ENCODE data around the gene OPN3.
A peak's percentile ranks its signal among the peaks of the same experiment; 100 is the strongest.

OPN3 gene

DNA sequence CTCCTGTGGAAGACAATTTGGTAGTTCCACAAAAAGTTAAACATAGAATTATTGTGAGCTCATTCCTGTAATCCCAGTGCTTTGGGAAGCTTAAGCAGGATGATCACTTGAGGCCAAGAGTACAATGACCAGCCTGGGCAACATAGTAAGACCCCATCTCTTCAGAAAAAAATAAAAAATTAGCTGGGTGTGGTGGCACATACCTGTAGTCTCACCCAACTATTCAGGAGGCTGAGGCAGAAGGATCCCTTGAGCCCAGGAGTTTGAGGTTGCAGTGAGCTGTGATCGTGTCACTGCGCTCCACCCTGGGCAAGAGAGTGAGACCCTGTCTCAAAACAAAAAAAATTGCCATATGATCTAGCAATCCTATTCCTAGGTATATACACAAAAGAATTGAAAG is 4.1 kb upstream of the OPN3 start:
- no peak for DNase-seq

DNA sequence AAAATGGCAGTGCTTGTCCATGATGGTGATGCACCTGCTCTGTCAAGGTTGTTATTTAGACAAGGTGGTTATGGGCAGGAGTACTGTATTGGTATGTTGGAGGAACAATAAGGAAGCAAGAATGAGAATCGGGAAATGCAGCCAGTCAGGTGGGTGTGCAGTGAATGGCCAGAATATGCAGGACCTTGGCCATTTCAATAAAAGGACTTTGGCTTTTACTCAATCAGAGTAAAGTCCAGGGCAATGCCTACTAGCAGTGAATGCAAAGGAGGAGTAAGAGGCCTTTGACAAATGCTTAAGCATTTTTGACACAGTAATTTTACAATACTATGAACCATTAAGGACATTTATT is 2.4 kb upstream of the OPN3 start:
- DNase-seq, result no peak

- no peak for DNase-seq
Measured at GRCh38 chr1:241641773-241642592, 1.8 kb upstream of the OPN3 start.

DNA sequence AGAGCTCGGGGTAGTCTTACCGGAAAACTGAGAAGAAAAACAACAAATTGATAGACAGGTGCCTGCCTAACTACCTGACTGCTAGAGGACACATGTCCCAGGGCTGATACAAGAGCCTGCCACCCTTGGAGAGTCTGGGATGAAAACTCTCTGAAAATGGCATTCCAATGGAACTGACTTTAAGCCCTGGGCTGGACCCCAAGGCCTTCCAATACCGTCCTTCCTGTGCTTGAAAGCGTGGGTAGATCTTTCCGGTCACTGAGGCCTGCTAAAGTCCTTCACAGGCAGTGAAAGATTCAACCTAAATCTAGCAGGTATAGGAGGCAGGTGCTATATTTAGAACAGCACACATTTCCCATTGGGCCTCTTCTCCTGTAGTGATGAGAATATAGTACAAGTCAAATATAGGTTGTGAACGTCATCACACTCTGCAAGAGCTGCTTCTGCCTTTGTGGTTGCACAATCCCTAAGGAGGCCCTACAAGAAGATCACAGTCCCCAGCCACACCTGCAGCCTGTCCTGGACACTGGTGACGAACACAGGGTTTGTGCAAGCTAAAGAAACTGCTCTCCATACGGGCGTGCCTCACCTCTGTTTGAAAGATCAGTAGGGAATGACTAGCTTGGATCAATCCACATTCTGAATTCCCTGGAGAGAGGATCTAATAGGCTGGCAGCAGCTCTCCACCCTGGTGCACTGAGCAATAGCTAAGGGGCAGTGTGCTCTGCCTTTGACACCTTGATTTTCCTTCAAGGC is 876 bp upstream of the OPN3 start:
- DNase-seq, result no peak

DNA sequence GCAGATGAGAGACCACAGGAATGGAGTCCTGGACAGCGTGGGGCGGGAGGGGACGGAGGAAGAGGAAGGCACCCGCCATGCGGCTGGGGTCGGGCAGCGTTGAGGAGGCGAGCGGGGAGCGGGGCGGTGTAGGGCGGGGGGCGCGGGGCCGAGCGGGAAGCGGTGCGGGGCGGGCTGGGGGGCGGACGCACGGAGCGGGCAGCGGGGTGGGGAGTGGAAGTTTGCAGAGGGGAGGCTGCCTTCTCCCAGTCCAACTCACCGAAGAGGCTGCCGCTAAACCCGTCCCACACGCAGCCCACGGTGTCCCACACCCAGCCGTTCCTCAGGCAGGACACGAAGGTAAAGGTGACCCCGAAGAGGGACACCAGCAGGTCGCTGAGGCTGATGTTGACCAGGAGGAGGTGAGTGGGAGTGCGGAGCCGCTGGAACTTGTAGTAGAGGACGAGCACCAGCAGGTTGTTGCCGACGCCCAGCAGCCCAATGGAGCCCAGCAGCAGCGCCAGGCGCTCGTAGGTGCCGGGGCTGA is 483 bp downstream of the OPN3 start:
- DNase-seq, result peak; percentile 81

DNA sequence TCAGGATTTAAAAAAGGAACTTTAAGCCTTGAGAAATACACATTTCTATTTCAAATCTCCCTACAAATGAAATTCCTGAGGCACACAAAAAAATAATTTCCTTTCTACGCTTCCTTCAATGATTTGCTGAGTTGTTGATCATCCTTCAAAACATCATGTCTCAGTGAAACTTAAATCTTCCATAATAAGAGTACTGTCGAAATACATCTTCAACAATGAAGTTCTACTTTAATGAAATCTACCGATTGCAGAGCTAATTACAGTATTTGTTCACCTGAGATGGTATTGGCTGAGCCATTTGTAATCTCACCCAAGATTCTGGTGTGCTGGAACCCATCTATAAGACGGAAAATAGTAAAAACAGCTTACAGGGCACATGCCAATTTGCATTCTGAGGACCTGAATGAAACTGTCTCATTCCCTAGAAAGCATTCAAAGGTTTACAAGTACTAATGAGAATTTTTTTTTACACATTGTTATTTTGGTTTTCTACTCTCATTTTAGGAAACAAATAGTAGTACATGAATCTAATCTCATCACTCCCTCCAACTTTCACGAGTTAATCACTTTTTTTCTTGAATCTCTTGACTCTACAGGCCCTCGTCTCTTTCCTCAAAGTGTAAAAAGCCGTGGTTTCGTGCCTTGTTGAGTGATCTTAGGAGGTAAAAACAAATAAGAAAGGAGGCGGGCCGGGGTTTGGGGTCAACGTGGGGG is 1.1 kb downstream of the OPN3 start:
- DNase-seq, result peak; percentile 44

GRCh38 chr1:241638099-241638682 is 2.0 kb downstream of the OPN3 start:
- DNase-seq, result no peak

DNA sequence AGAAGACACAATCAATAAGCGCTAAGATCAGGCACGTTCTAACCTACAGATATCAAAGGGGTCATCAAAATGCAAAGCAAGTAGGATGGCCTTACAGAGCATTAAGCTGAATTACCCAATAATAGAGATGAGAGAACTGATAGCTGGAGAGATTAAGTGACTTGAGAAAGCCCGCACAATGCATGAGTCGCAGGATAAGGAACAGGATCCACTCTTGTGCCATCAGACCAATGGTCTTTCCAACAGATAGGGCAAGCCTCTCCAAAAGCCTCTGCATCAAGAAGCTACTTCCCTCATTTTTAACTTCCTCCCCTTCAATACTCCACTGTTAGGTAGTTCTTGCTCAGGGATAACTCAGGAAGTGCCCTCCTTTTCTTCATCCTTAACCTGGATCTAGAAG is 2.6 kb downstream of the OPN3 start:
- no peak for DNase-seq

DNA sequence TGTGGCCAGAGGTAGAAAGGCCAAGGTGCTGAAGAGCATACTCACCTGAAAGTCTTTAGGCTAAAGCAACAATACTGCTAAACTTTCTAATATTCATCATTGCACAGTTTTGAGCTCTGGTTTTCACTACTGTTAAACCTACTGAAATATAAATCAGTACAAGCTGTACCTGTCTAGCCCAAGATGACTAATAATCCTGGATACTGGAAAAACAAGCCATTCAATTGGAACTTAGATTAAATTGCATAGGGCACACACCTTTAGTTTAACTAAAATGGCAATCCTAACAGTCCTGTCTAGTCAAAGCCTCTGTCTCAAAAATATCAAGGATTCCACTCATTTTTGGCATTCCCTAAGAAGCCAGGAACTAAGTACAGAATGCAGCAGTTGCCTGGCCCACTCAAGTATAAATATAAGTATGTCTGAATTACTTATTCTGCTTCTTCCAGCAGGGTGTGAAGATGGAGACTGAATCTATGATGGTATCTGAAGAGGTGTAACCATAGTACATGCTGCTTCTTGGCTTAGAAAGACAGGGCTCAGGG is 3.1 kb downstream of the OPN3 start:
- DNase-seq, result no peak

DNA sequence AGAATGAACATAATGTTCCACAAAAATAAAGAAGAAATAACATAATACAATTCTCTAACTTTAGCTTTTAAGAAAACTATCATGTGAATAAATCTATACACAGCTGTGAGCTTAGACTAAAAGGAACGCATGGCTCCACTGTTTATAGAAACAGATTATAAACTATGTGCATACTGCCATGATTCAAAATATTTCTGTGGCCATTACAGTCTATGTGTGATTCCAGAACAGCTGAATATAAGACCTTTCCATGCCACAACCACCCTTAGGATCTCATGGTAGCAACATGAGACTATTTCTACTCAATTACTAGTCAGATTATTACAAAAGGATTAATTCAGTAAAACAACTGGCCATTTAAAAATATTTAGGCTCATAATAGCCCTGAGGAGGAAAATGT is 3.9 kb downstream of the OPN3 start:
- DNase-seq, result no peak

- DNase-seq, result no peak
Measured at GRCh38 chr1:241635556-241636152, 4.5 kb downstream of the OPN3 start.

- no peak for DNase-seq
Measured at GRCh38 chr1:241632987-241633386, 7.2 kb downstream of the OPN3 start.

- no peak for DNase-seq
Measured at GRCh38 chr1:241631674-241632073, 8.5 kb downstream of the OPN3 start.

DNA sequence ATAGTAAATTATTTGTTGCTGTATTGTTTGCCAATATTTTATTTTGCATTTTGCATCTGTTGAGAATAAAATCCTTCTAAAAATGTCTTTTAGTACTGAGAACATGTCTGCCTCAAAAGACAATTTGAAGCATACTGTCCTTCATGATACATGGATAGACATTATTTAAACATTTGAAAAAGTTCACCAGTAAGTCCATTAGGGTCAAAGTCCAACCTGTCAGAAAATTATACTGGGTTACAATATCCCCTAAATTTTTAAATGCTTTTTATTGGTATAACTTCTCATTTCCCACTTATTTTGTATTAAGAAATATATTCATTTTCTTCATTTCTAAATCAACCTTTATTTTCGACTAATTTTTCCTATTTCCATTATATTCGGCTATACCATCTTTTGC is 9.3 kb downstream of the OPN3 start:
- DNase-seq, result no peak

DNA sequence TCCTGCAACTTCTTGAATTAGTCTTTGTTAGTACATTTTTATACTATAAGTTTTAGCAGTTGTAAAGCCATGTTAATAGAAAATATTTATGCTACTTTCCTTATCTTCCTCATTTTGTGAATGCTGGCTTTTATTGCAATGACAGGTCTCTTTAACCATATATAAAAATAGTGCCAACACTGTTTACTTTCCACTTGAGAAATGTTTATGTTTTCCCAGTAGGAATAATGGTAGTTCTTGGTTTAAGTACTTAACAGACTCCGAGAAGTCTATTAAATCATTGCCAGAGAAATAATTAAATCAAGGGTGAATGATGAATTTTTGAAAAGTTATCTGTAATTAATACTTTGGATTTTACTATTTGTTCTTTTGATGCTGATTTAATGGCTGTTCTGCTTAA is 9.7 kb downstream of the OPN3 start:
- no peak for DNase-seq

GRCh38 chr1:241630005-241630404 is 10.2 kb downstream of the OPN3 start:
- no peak for DNase-seq

- peak; percentile 29 for DNase-seq
Measured at GRCh38 chr1:241627453-241628259, 12.5 kb downstream of the OPN3 start.

GRCh38 chr1:241624935-241625334 is 15.2 kb downstream of the OPN3 start:
- DNase-seq, result no peak

DNA sequence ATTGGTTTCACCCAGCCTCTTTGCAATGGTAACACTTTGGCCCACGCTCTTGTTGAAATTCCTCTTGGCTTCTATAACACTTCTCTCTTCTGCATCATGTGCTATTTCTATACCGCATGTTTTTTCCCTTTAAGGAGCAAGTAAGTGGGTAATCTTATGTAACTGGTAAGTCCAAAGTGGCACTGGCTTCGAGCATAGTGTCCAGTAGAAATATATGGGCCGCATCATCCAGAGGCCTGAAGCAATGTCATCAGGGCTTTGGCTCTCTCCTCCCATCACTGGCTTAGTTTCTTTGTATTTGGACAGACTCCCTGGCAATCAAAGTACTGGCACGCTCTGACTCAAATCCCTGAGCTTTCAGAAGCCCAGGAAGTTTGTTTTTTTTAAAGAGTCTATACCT is 17.5 kb downstream of the OPN3 start:
- no peak for DNase-seq

DNA sequence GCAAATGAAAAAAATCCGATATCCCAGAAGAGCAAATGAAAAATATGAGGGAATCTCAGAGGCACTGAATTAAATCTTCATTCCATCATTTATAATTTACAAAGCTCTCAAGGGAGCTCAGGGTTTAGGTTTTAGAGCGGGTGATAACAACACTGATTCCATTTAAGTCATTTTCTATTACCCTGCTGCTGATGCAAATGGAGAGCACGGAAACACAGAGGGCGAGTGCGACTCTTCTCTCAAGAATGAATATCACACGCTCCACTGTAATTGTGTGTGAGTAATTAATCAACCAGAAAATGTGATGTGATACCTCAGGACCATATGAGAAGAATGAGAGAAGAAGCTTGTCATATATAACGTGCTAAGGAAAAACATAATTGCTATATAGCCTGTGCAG is 22.7 kb downstream of the OPN3 start:
- DNase-seq, result no peak
